Fibroblast of mammary gland (primary cell): ENCODE data around the gene PTDSS2.

Experiments
- DNase-seq: peaks from one replicate; pipeline ENCODE4 v3.0.0-alpha.2; 2010; ENCODE audit warnings: low read depth
- H3K4me3 ChIP-seq: 2 replicates; pipeline ENCODE4 v1.5.1; 2011; ENCODE audit warnings: low read depth, mild to moderate bottlenecking, low read length, moderate library complexity; ENCODE audit not compliant: control insufficient read depth
- TF ChIP-seq, protein P1 (sequence below): conservative IDR thresholded peaks from 2 replicates; pipeline ENCODE4 v1.5.1; 2011; ENCODE audit warnings: low read depth, low read length, inconsistent platforms; ENCODE audit not compliant: control insufficient read depth, insufficient read depth

Gene PTDSS2

DNA sequence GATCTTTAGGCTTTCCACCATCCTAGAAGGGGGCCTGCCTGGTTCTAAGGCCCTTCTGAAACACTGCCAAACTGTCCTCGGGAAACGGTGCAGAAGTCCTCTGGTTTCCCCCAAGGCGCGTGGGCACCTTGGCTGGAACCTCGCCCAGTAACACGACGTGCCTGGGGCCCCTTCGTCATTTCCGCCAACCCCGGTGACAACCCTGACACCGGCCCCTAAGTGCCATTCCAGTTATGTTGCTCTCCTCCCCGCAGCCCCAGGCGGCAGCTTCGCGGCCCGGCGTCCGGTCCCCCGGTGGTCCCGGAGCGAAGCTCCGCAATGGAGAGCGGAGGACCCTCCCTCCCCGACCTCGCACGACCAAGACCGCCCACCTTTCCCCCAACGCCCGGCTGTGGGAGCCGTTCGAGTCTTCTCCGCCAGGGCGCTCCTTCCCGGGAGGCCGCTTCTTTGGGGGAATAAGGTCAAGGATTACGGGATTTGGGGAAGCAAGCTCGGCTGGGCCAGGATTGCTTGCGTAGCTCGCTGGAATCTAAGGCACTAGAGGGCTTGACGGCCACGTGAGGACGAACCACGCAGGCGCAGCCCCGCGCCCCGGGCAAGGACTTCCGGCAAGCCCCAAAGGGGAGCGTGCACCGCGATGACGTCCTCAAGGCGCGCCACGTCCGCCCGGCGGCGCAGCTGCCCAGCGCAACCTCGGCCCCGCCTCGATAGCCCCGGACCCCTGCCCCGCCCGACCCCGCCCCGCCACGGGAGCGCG lies 56.3 kb downstream of the PTDSS2 start:
- peak overlapping the region; percentile 87 for H3K4me3 ChIP-seq
- TF ChIP-seq, protein P1, sequence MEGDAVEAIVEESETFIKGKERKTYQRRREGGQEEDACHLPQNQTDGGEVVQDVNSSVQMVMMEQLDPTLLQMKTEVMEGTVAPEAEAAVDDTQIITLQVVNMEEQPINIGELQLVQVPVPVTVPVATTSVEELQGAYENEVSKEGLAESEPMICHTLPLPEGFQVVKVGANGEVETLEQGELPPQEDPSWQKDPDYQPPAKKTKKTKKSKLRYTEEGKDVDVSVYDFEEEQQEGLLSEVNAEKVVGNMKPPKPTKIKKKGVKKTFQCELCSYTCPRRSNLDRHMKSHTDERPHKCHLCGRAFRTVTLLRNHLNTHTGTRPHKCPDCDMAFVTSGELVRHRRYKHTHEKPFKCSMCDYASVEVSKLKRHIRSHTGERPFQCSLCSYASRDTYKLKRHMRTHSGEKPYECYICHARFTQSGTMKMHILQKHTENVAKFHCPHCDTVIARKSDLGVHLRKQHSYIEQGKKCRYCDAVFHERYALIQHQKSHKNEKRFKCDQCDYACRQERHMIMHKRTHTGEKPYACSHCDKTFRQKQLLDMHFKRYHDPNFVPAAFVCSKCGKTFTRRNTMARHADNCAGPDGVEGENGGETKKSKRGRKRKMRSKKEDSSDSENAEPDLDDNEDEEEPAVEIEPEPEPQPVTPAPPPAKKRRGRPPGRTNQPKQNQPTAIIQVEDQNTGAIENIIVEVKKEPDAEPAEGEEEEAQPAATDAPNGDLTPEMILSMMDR: no peak
- DNase-seq: peak; percentile 97

- H3K4me3 ChIP-seq: peak within 1 kb of the TSS; percentile 87
- DNase-seq: peak; percentile 91
- TF ChIP-seq, protein P1: no peak
These were observed 57.1 kb downstream of the PTDSS2 start, which contains the start of gene RNH1 for GRCh38 chr11:506995-507726. Gene RNH1, minus strand, starts transcription at chr11:507242. Its CDS starts 5,080 bp downstream, at chr11:502162.

DNA sequence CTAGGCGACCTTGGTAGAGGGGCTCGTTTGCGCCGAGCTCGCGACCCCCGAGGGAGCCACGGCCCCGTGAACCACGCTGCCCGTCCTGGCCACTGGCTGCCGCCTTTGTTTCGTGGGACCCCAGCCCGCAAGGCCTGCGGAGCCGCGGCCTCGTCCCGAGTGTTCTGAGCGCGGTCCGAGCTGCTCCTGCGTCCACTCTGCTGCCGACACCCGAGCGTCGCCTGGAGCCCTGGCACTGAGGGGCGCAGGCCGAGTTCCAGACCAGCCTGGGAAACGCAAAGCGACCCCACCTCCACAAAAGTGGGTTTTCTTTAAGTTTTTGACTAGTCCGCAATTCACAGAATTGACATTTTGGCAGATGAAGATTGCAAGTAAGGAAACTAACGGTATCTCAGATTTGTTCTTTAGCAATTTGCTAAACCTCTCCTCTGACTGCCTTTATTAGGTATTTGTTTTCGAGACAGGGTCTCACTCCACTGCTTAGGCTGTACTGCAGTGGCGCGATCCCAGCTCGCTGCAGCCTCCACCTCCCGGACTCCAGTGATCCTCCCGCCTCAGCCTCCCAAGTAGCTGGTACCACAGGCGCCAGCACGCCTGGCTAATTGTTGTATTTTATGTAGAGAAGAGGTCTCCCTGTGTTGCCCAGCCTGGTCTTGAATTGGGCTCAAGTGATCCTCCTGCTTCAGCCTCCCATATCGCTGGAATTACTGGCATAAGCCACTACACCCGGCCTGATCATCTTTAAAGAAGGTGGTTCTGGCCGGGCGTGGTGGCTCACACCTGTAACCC lies 57.8 kb downstream of the PTDSS2 start:
- TF ChIP-seq, protein P1: no peak
- H3K4me3 ChIP-seq: peak overlapping the region; percentile 39
- DNase-seq: no peak

GRCh38 chr11:508956-509355 lies 58.9 kb downstream of the PTDSS2 start:
- no peak overlapping the region for H3K4me3 ChIP-seq
- TF ChIP-seq, protein P1: no peak
- no peak for DNase-seq

GRCh38 chr11:512761-513595 lies 62.9 kb downstream of the PTDSS2 start:
- no peak for DNase-seq
- no peak overlapping the region for H3K4me3 ChIP-seq
- TF ChIP-seq, protein P1: no peak

GRCh38 chr11:514606-515005 lies 64.5 kb downstream of the PTDSS2 start:
- TF ChIP-seq, protein P1: no peak
- no peak for DNase-seq
- no peak overlapping the region for H3K4me3 ChIP-seq
